Dermis lymphatic vessel endothelial cell (primary cell): ENCODE data around the gene ATR. TPM values are rescaled to one million over a fixed set of nuclear protein-coding genes. Genes with fewer than 3 reads are reported as not detected.

Experiments
- total RNA-seq: library from RNA; depleted of rRNA; stranded (reverse); fragments of >200 nt; gene quantifications from 2 replicates; pipeline ENCODE4 v1.2.1, GENCODE V29; 2014

ATR gene
- 16.0 and 26.9 TPM in 2 replicates for total RNA-seq

DNA sequence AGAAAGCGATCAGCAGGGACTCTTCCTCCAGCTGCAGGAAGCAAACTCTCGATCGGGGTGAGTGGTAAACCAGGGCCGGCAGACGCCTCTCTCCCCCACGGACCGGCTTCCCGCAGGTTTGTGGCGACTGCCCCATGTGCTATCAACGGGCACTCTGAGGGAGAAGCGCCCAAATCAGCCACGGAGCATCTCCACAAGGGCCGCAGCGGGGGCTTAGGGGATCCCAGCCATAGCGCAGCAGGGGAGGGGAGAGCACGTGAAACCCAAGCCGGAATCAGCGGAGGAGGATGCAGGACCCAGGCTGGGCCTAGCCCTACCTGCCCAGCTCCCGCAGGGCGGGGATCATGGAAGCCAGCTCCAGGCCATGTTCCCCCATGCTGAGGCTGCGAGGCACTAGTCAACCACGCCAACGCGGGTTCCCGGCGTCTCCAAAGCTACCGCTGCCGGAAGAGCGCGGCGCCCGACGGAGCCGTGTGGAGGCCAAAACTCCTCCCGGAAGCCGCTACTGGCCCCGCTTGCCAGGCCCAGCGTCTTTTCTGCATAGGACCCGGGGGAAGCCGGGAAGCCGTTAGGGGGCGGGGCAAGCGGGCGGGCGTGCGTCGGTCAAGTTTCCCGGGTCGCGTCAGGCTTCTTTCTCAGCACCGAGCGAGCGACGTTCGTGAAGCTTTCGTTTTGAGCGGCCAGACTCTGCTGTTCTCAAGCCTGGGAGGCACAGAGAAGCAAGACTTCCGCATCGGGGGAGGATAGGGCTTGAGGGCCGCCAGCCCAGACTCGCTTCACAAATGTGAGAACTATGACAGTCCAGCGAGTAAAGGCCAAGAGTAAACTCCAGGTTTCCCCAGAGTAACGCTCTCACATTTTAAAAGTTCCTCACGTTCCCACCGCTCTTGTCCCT is at the start of gene ATR:
Gene ATR (minus strand): TSS at position 405 of the 895 bp plus-strand sequence. CDS start 29 bp downstream, at position 376.

DNA sequence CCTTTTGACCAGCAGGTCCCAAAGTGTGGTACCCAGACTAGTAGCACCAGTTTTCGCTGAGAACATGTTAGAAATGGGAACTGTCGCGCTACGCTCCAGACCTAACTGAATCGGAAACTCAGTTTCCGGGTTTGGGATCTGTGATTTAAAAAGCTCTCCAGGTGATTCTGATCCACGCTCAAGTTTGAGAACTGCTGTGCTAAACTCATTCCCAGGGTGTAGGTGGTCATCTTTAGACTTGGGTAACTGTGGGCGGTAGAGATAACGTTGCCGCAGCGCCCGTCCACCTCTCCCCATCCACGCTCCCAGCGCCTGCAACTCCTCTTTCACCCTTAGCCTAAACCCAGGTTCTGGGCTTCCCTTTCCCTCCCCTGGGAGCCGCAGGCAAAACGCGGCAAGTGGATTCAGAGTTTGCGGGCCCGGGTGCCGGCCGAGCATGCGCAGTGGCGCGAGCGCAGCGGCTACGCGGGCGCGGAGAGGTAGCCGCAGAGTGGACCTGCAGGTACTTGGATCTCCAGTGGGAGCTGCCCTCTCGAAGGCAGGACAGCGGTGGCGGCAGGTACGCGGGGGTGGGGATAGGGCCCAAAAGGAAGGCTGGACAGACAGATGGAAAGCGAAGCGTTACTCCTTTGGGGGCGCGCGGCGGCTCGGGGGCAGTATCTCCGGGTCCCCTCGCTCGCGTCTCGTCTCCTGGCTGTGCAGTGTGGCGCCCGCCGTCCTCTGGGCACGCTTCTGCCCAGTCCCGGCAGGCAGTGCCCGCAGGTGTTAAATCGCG is 17.6 kb upstream of the ATR start, which contains the start of gene PLS1:
Gene PLS1 (plus strand): TSS at position 443 of the 775 bp plus-strand sequence. CDS start 67,845 bp downstream, outside the sequence.

DNA sequence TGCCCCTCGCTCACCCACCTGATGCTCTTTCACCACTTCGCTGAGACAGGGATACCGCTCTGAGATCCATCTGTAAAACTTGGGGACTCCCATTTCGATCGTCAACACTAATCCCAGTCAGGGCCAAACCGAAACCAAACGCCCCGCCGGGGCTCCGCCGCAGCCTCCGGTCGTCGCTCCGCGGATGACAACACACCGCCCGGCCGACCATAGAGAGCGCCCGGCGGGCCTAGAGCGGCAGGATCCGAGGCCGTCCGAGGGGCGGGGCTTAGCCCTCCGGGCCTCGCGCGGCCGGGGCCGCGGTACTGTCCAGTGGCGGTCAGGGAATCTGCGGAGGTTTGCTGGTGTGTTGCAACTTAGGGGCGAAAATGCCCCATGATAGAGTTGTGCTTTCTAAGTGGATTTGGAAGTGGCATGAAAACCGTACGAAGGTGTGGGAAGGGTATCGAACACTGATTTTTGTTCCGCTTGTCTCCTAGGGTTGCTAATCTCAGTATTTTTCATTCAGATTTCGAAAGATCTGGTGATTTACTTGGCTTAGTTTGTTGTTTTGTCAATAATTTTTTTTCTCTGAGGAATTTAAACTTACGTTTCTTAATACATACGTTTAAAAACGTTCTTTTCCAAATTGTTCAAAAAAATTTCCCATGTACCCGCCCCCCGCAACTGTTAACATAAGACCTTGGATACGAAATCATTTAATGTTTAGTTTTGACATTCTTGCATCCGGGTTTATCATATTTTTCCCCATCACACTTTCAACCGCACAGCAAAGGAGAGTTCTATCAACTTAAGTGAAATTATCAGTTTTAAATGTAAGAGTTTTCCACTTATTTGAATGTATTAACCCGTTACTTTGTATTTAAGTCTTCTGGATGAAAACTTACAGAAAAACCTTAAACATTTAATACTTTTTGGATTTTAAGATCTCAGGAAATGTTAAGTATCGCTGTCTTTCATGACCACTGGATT is 130.4 kb downstream of the ATR start, which contains the start of gene XRN1:
Gene XRN1 (minus strand): TSS at position 186 of the 972 bp plus-strand sequence. CDS start 93 bp downstream, at position 93.

Other genes with a start within 250 kb of the ATR start
- gene XRN1, start 130.7 kb downstream of the ATR start, total RNA-seq = 46.4 and 55.5 TPM in 2 replicates
- gene PLS1, start 17.7 kb upstream of the ATR start, total RNA-seq = 0.33 and 0.34 TPM in 2 replicates
- gene TRPC1, start 145.3 kb upstream of the ATR start, total RNA-seq = 1.6 and 6.2 TPM in 2 replicates